DND-41 (cell line): ENCODE measurements around the gene PAQR7.

ENCODE experiments used
- ATAC-seq: fragments of 200-7000 bp; cut with Tn5 transposase; 3 replicates; pipeline ENCODE4 v1.9.1; 2021; ENCODE audit warnings: low read depth; ENCODE audit not compliant: insufficient read depth
- DNase-seq: peaks from one replicate; pipeline ENCODE4 v3.0.0-alpha.2; 2020
- H2AFZ ChIP-seq: 2 replicates; pipeline ENCODE4 v1.6.0; 2012; ENCODE audit warnings: low read depth, low read length
- H3K27ac ChIP-seq: 2 replicates; pipeline ENCODE4 v1.5.1; 2012; ENCODE audit warnings: low read length, inconsistent platforms
- H3K27me3 ChIP-seq: fragments of 200-600 bp; sonication (generic); 2 replicates; pipeline ENCODE4 v1.6.0; 2012; ENCODE audit warnings: low read length, mild to moderate bottlenecking, inconsistent platforms; ENCODE audit not compliant: insufficient read depth, poor library complexity
- H3K36me3 ChIP-seq: 2 replicates; pipeline ENCODE4 v1.5.1; 2012; ENCODE audit warnings: low read length, inconsistent platforms; ENCODE audit not compliant: insufficient read depth
- H3K4me1 ChIP-seq: 2 replicates; pipeline ENCODE4 v1.5.1; 2012; ENCODE audit warnings: mild to moderate bottlenecking, low read length; ENCODE audit not compliant: insufficient read depth
- H3K4me2 ChIP-seq: 2 replicates; pipeline ENCODE4 v1.6.0; 2012; ENCODE audit warnings: mild to moderate bottlenecking, moderate library complexity, low read length, inconsistent platforms; ENCODE audit not compliant: insufficient read depth
- H3K4me3 ChIP-seq, 2 experiments: fragments of 200-600 bp in 1 of 2; shearing (Covaris generic) in 1 of 2; 2 replicates each; pipeline ENCODE4 v1.5.1; 2012 to 2016; ENCODE audit warnings: inconsistent platforms in 2 of 2, low read length in 2 of 2, mild to moderate bottlenecking in 2 of 2, low read depth in 1 of 2, moderate library complexity in 1 of 2
- H3K79me2 ChIP-seq: 2 replicates; pipeline ENCODE4 v1.6.0; 2012; ENCODE audit warnings: low read length, inconsistent platforms; ENCODE audit not compliant: insufficient read depth
- H3K9ac ChIP-seq: 2 replicates; pipeline ENCODE4 v1.6.0; 2012; ENCODE audit warnings: low read depth, mild to moderate bottlenecking, inconsistent platforms, low read length, moderate library complexity
- H3K9me3 ChIP-seq: 2 replicates; pipeline ENCODE4 v1.5.1; 2012; ENCODE audit warnings: low read length, moderate library complexity, mild to moderate bottlenecking, inconsistent platforms; ENCODE audit not compliant: insufficient read depth, severe bottlenecking
- H4K20me1 ChIP-seq: 2 replicates; pipeline ENCODE4 v1.6.0; 2012; ENCODE audit warnings: low read length; ENCODE audit not compliant: insufficient read depth
- CTCF ChIP-seq: IDR thresholded peaks from 2 replicates; pipeline ENCODE4 v1.5.1; 2012; ENCODE audit warnings: borderline replicate concordance, low read length, moderate library complexity, mild to moderate bottlenecking; ENCODE audit not compliant: poor library complexity, severe bottlenecking; ENCODE audit errors: extremely low read depth
- EZH2 ChIP-seq: IDR thresholded peaks from 3 replicates; pipeline ENCODE4 v1.6.1; 2012; ENCODE audit warnings: borderline replicate concordance, low read depth, mild to moderate bottlenecking, moderate library complexity, low read length, inconsistent platforms; ENCODE audit not compliant: severe bottlenecking

Gene PAQR7

GRCh38 chr1:25832336-25833037 lies 43.0 kb downstream of the PAQR7 start:
- Histone ChIP-seq H2AFZ (no peak overlapping the region), H3K4me3 (no peak overlapping the region), H3K79me2 (peaks cover 11% of the 10 kb centered on the region), H4K20me1 (peaks cover 4% of the 10 kb centered on the region; the same call in 1 of the 2 replicates), H3K4me1 (no peaks in the 10 kb centered on the region), H3K4me2 (no peak overlapping the region), H3K27ac (no peak overlapping the region), H3K9ac (no peak overlapping the region), H3K36me3 (peaks cover 95% of the 10 kb centered on the region), H3K27me3 (no peaks in the 10 kb centered on the region), H3K9me3 (no peaks in the 10 kb centered on the region)
- no peak for DNase-seq
- ATAC-seq: no peak
- TF ChIP-seq EZH2 (no peak), CTCF (no peak)

- ATAC-seq: no peak
- Histone ChIP-seq H3K79me2 (peaks cover 10% of the 10 kb centered on the region; the same call in 1 of the 2 replicates), H3K36me3 (peaks cover 94% of the 10 kb centered on the region), H3K4me3 (no peak overlapping the region), H4K20me1 (peaks cover 4% of the 10 kb centered on the region; the same call in 1 of the 2 replicates), H3K9ac (no peak overlapping the region), H3K4me2 (no peak overlapping the region), H2AFZ (no peak overlapping the region), H3K27me3 (no peaks in the 10 kb centered on the region), H3K27ac (no peak overlapping the region), H3K9me3 (no peaks in the 10 kb centered on the region), H3K4me1 (no peaks in the 10 kb centered on the region)
- TF ChIP-seq EZH2 (no peak), CTCF (no peak)
- no peak for DNase-seq
Observed at GRCh38 chr1:25831569-25832196, 43.8 kb downstream of the PAQR7 start.

GRCh38 chr1:25829046-25829445 lies 46.5 kb downstream of the PAQR7 start:
- H3K27ac ChIP-seq: no peak overlapping the region
- no peak overlapping the region for H2AFZ ChIP-seq
- no peak overlapping the region for H3K9ac ChIP-seq
- DNase-seq (no peak), ATAC-seq (no peak)
- H3K79me2 ChIP-seq: peaks cover 11% of the 10 kb centered on the region; the same call in 1 of the 2 replicates
- no peaks in the 10 kb centered on the region for H3K27me3 ChIP-seq
- no peaks in the 10 kb centered on the region for H3K9me3 ChIP-seq
- H3K36me3 ChIP-seq: peaks cover 87% of the 10 kb centered on the region
- no peaks in the 10 kb centered on the region for H3K4me1 ChIP-seq
- H4K20me1 ChIP-seq: peaks cover 9% of the 10 kb centered on the region; the same call in 1 of the 2 replicates
- H3K4me3 ChIP-seq: no peak overlapping the region
- TF ChIP-seq CTCF (no peak), EZH2 (no peak)
- no peak overlapping the region for H3K4me2 ChIP-seq
